Measurements from ENCODE around the gene USP2. TPM values are rescaled to one million over a fixed set of nuclear protein-coding genes. Genes with fewer than 3 reads are reported as not detected.
A peak's percentile ranks its signal among the peaks of the same experiment; 100 is the strongest.

USP2 gene
- total and polyA plus RNA-seq, 2 of the 8 experiments (the other 6 are each of a cell fraction or from before 2014, with no cell fraction given), result 2.2 to 6.9 TPM

DNA sequence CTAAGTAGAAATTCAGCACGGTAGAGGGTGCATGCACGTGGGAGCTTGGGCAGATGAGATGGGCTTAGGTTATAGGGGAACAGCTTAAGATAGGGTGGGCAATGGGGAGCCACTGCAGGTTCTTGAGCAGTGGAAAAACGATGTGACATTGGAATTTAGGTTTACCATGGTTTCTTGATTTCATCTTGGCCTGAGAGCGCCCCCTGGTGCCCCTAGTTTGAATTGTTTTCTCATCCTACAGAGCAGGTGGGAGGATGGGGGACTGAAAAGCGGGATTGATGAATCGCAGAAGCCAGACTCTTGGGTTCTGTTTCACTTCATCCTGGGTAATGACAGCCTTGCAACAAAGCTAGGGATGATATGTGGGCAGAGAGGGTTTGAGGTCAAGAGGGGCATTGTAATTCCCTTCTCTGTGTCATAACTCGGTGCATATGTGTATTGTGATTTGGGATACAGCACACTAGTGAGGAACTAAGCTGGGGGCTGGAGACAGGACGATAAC is 57.9 kb downstream of the USP2 start:
- peak overlapping the region; percentile 10; the same call in 1 of the 2 replicates for H2BK15ac ChIP-seq (ENCODE audit: low read length)
- H3K27me3 ChIP-seq (replicated peaks in 1 of 4; ENCODE audit: control insufficient read depth in 3 of 4, extremely low read depth in 1 of 4, insufficient read depth in 3 of 4, low read length in 3 of 4), result peaks cover 0 to 3% (median 1%) of the 10 kb centered on the region in 4 experiments; a peak in 2 of 7 replicates
- CTCF ChIA-PET (ENCODE audit: partially characterized antibody), result interaction anchor here (0.6 to 16.8 kb wide), 59 partner anchors 14 to 934 kb away, joined by 3 to 415 read pairs (median 4); partner anchors contain the start of genes C1QTNF5, DPAGT1, MFRP and RNF26
- H3K4me2 ChIP-seq (ENCODE audit: insufficient read depth in 1 of 2, low read depth in 2 of 2, low read length in 2 of 2), result peak overlapping the region in 1 of 2 experiments; percentile 1; a peak in 2 of 4 replicates
- no peak overlapping the region for H4K8ac ChIP-seq (ENCODE audit: extremely low read depth, insufficient read depth, low read length)
- DNase-seq (ENCODE audit: low read depth in 1 of 2, low spot score in 2 of 2) (peak in 1 of 2 experiments; percentile 98), FAIRE-seq (peak; percentile 81)
- no peaks in the 10 kb centered on the region for H3K79me1 ChIP-seq (ENCODE audit: low read depth, low read length)
- H3K56ac ChIP-seq (replicated peaks; ENCODE audit: insufficient read length, low read depth, low read length), result no peak overlapping the region
- no peaks in the 10 kb centered on the region for H4K20me1 ChIP-seq (replicated peaks in 1 of 2; ENCODE audit: control insufficient read depth in 1 of 2, insufficient read depth in 2 of 2, low read length in 2 of 2)
- H3K4me3 ChIP-seq (ENCODE audit: extremely low read depth in 1 of 4, insufficient read depth in 2 of 4, low read depth in 3 of 4, low read length in 4 of 4), result no peak overlapping the region
- H4K5ac ChIP-seq (ENCODE audit: insufficient read length, low read depth, low read length), result no peak overlapping the region
- no peak overlapping the region; the same call in 1 of the 2 replicates for H3K18ac ChIP-seq (ENCODE audit: extremely low read depth, low read length)
- H2AK5ac ChIP-seq (ENCODE audit: low read depth, low read length), result no peak overlapping the region
- H3K79me2 ChIP-seq (ENCODE audit: control insufficient read depth in 1 of 2, insufficient read depth in 2 of 2, low read length in 2 of 2), result no peaks in the 10 kb centered on the region
- no peak overlapping the region for H3K27ac ChIP-seq (ENCODE audit: low read depth, low read length)
- no peak overlapping the region for H3K14ac ChIP-seq (ENCODE audit: insufficient read length)
- no peaks in the 10 kb centered on the region for H3K36me3 ChIP-seq (ENCODE audit: control insufficient read depth in 2 of 4, insufficient read depth in 4 of 4, low read length in 3 of 4)
- no peak overlapping the region for H2BK5ac ChIP-seq (ENCODE audit: low read depth, low read length)
- peaks cover 7% of the 10 kb centered on the region; the same call in 1 of the 2 replicates for H3K23me2 ChIP-seq (ENCODE audit: low read depth, low read length)
- H3K23ac ChIP-seq (ENCODE audit: insufficient read length), result no peak overlapping the region
- H2BK20ac ChIP-seq (ENCODE audit: low read length), result no peak overlapping the region
- no peak overlapping the region for H3K9ac ChIP-seq (replicated peaks in 1 of 4; ENCODE audit: extremely low read depth in 1 of 4, low read depth in 3 of 4, low read length in 3 of 4)
- H2AFZ ChIP-seq (ENCODE audit: low read length), result no peak overlapping the region
- peak overlapping the region; percentile 20 for H4K91ac ChIP-seq (replicated peaks; ENCODE audit: insufficient read length, low read length)
- no peaks in the 10 kb centered on the region for H3K9me3 ChIP-seq (ENCODE audit: insufficient read depth in 2 of 2, low read depth in 1 of 2, low read length in 1 of 2)
- WGBS, 2 experiments (ENCODE audit: extremely low coverage in 1 of 2, insufficient coverage in 1 of 2, insufficient read length in 1 of 2, insufficient replicate concordance in 2 of 2, low coverage in 1 of 2, low lambda C conversion rate in 2 of 2, missing lambda C conversion rate in 1 of 2), result 45% methylated on average over 8 of the region's 8 CpGs; no CpG with 5 or more reads in 1 of the 2 experiments
- H3K4ac ChIP-seq (replicated peaks; ENCODE audit: insufficient read length, low read depth, low read length), result no peak overlapping the region
- no peak overlapping the region for H2BK120ac ChIP-seq (replicated peaks; ENCODE audit: low read depth, low read length)
- H2BK12ac ChIP-seq (ENCODE audit: low read depth, low read length), result peak overlapping the region; percentile 12; the same call in 1 of the 2 replicates
- peaks cover 10 to 25% (median 20%) of the 10 kb centered on the region in 4 experiments for H3K4me1 ChIP-seq (replicated peaks in 1 of 4; ENCODE audit: control insufficient read depth in 3 of 4, insufficient read depth in 4 of 4, low read length in 3 of 4)
- POLR2A ChIA-PET (ENCODE audit: partially characterized antibody), result interaction anchor here (0.6 to 5.2 kb wide), 14 partner anchors 11 to 282 kb away, joined by 3 to 29 read pairs (median 4); partner anchors contain the start of genes C1QTNF5, RNF26, THY1 and USP2
- TF ChIP-seq YY1 (IDR thresholded peaks at IDR 0.05; ENCODE audit: low read depth, low read length), result peak; percentile 60; the same call in 1 of the 2 replicates
- no peak for TF ChIP-seq TAF1 (IDR thresholded peaks at IDR 0.05; ENCODE audit: low read depth, low read length)
- no peak for TF ChIP-seq SAP30 (IDR thresholded peaks at IDR 0.05; ENCODE audit: insufficient read depth, insufficient replicate concordance, low read length)
- peak; percentile 22 to 99; a peak in 2 of 4 replicates for TF ChIP-seq HDAC2 (IDR thresholded peaks at IDR 0.05; ENCODE audit: borderline replicate concordance in 1 of 2, low read depth in 2 of 2, low read length in 2 of 2)
- 0 out of 2 replicates have a peak, but pooled peaks have one; percentile 33 for TF ChIP-seq TCF12 (IDR thresholded peaks at IDR 0.05; ENCODE audit: low read depth, low read length)
- peak in 1 of 2 experiments; percentile 20; a peak in 1 of 3 replicates for TF ChIP-seq EP300 (IDR thresholded peaks at IDR 0.05; ENCODE audit: borderline replicate concordance in 1 of 2, low read depth in 2 of 2, low read length in 2 of 2)
- no peak for TF ChIP-seq SUZ12 (IDR thresholded peaks at IDR 0.05; ENCODE audit: low read length)
- peak; percentile 10; the same call in 1 of the 2 replicates for TF ChIP-seq SP1 (IDR thresholded peaks at IDR 0.05; ENCODE audit: low read depth, low read length)
- TF ChIP-seq, protein P1, sequence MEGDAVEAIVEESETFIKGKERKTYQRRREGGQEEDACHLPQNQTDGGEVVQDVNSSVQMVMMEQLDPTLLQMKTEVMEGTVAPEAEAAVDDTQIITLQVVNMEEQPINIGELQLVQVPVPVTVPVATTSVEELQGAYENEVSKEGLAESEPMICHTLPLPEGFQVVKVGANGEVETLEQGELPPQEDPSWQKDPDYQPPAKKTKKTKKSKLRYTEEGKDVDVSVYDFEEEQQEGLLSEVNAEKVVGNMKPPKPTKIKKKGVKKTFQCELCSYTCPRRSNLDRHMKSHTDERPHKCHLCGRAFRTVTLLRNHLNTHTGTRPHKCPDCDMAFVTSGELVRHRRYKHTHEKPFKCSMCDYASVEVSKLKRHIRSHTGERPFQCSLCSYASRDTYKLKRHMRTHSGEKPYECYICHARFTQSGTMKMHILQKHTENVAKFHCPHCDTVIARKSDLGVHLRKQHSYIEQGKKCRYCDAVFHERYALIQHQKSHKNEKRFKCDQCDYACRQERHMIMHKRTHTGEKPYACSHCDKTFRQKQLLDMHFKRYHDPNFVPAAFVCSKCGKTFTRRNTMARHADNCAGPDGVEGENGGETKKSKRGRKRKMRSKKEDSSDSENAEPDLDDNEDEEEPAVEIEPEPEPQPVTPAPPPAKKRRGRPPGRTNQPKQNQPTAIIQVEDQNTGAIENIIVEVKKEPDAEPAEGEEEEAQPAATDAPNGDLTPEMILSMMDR (IDR thresholded peaks at IDR 0.05; ENCODE audit: control extremely low read depth in 1 of 3, insufficient read depth in 1 of 3, low read depth in 1 of 3, low read length in 3 of 3), result peak in 2 of 3 experiments; percentile 83 to 89; a peak in 3 of 4 replicates
